ENCODE results near the gene ELANE.

DNA sequence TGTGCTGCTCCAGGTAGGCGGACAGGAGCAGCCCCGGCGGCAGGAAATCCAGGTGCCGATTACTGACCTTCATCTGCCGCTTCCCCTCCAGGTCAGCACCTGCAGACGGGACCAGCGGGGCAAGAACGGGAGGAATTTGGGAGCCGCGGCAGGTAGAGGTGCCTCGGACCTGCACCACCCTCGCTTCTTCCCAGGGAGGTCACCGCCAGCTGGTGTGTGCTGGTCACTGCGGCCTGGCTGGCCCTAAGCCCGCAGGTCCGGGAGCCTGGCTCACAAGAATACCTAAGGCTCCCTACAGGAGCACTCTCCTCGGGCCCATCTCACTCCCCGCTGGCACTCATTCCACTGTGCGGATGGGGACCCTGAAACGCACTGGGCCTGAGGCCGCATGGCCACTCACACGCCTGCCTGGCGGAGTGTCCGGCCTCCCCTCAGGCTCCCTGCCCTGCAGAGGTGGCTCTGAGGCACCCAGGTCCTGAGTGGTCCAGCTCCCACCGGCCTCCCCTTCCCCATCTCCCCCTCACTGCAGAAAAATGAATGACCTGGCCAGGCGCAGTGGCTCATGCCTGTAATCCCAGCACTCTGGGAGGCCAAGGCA, 45.4 kb downstream of the ELANE start:
- TF ChIP-seq, protein P1, sequence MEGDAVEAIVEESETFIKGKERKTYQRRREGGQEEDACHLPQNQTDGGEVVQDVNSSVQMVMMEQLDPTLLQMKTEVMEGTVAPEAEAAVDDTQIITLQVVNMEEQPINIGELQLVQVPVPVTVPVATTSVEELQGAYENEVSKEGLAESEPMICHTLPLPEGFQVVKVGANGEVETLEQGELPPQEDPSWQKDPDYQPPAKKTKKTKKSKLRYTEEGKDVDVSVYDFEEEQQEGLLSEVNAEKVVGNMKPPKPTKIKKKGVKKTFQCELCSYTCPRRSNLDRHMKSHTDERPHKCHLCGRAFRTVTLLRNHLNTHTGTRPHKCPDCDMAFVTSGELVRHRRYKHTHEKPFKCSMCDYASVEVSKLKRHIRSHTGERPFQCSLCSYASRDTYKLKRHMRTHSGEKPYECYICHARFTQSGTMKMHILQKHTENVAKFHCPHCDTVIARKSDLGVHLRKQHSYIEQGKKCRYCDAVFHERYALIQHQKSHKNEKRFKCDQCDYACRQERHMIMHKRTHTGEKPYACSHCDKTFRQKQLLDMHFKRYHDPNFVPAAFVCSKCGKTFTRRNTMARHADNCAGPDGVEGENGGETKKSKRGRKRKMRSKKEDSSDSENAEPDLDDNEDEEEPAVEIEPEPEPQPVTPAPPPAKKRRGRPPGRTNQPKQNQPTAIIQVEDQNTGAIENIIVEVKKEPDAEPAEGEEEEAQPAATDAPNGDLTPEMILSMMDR (conservative IDR thresholded peaks at IDR 0.05; ENCODE audit: low read length) = no peak
- no peak for TF ChIP-seq EZH2phosphoT487 (IDR thresholded peaks at IDR 0.05; ENCODE audit: borderline replicate concordance)
